Measurements from ENCODE around the gene PRKCB. TPM values are rescaled to one million over a fixed set of nuclear protein-coding genes. Genes with fewer than 3 reads are reported as not detected.

PRKCB gene
- total and polyA plus RNA-seq, 2 experiments from 2014 or later: 3.7 to 16.4 TPM

DNA sequence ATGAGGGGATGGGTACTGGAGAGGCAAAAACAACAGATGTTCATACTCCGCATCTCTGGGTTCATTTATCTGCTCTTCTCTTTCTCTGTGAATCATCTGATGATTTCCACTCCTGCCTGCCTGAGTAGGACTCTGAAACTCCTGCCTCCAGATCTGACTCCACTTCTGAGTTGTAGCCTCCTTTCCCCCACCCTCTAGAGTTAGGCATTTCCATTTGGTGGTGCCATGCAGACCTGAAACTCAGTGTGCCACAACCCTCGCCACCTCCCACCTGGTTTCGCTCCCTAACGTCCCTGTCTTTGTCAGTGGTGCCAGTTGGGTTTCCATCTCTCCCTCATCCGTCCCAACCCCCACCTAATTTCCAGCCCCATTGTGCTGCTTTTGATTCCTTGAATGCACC lies 126.2 kb downstream of the PRKCB start (continued):
- TF ChIP-seq ZNF462 (CRISPR knock-in tag; IDR thresholded peaks at IDR 0.05): no peak
- TF ChIP-seq ZNF331 (CRISPR knock-in tag; IDR thresholded peaks at IDR 0.05; ENCODE audit: low read depth): no peak
- TF ChIP-seq POLR2AphosphoS5 (IDR thresholded peaks at IDR 0.05; ENCODE audit: low read depth): no peak
- TF ChIP-seq EZH2 (IDR thresholded peaks at IDR 0.05; ENCODE audit: low read depth, unreplicated experiment): no peak
- TF ChIP-seq, protein P1, sequence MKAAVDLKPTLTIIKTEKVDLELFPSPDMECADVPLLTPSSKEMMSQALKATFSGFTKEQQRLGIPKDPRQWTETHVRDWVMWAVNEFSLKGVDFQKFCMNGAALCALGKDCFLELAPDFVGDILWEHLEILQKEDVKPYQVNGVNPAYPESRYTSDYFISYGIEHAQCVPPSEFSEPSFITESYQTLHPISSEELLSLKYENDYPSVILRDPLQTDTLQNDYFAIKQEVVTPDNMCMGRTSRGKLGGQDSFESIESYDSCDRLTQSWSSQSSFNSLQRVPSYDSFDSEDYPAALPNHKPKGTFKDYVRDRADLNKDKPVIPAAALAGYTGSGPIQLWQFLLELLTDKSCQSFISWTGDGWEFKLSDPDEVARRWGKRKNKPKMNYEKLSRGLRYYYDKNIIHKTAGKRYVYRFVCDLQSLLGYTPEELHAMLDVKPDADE (IDR thresholded peaks at IDR 0.05): no peak
- TF ChIP-seq CREB1 (CRISPR knock-in tag; IDR thresholded peaks at IDR 0.05; ENCODE audit: low read depth): no peak

- H3K9me3 Mint-ChIP-seq: no peaks in the 10 kb centered on the region
- H3K36me3 Mint-ChIP-seq (ENCODE audit: low read depth): no peaks in the 10 kb centered on the region
- Histone ChIP-seq H3K4me2 (no peak overlapping the region), H3K9me2 (ENCODE audit: insufficient read depth) (no peaks in the 10 kb centered on the region), H3F3A (replicated peaks; ENCODE audit: low read depth) (no peaks in the 10 kb centered on the region), H4K20me1 (replicated peaks; ENCODE audit: insufficient read depth) (no peaks in the 10 kb centered on the region), H3K4me1 (ENCODE audit: insufficient read depth) (peaks cover 14% of the 10 kb centered on the region; the same call in 1 of the 2 replicates), H3K79me2 (replicated peaks; ENCODE audit: insufficient read depth) (no peaks in the 10 kb centered on the region), H3K36me3 (ENCODE audit: insufficient read depth) (no peaks in the 10 kb centered on the region), H3K27ac (ENCODE audit: low read depth) (no peak overlapping the region), H3K4me3 (no peak overlapping the region), H2AFZ (no peak overlapping the region), H3K27me3 (ENCODE audit: insufficient read depth) (no peaks in the 10 kb centered on the region)
- DNase-seq (ENCODE audit: low spot score) (no peak), ATAC-seq (no peak)
- H3K27ac Mint-ChIP-seq: no peak overlapping the region
- TF ChIP-seq EZH2 (IDR thresholded peaks at IDR 0.05; ENCODE audit: low read depth, unreplicated experiment) (no peak), CREB1 (CRISPR knock-in tag; IDR thresholded peaks at IDR 0.05; ENCODE audit: low read depth) (no peak), NANOG (IDR thresholded peaks at IDR 0.05; ENCODE audit: borderline replicate concordance) (no peak)
- TF ChIP-seq, protein P2, sequence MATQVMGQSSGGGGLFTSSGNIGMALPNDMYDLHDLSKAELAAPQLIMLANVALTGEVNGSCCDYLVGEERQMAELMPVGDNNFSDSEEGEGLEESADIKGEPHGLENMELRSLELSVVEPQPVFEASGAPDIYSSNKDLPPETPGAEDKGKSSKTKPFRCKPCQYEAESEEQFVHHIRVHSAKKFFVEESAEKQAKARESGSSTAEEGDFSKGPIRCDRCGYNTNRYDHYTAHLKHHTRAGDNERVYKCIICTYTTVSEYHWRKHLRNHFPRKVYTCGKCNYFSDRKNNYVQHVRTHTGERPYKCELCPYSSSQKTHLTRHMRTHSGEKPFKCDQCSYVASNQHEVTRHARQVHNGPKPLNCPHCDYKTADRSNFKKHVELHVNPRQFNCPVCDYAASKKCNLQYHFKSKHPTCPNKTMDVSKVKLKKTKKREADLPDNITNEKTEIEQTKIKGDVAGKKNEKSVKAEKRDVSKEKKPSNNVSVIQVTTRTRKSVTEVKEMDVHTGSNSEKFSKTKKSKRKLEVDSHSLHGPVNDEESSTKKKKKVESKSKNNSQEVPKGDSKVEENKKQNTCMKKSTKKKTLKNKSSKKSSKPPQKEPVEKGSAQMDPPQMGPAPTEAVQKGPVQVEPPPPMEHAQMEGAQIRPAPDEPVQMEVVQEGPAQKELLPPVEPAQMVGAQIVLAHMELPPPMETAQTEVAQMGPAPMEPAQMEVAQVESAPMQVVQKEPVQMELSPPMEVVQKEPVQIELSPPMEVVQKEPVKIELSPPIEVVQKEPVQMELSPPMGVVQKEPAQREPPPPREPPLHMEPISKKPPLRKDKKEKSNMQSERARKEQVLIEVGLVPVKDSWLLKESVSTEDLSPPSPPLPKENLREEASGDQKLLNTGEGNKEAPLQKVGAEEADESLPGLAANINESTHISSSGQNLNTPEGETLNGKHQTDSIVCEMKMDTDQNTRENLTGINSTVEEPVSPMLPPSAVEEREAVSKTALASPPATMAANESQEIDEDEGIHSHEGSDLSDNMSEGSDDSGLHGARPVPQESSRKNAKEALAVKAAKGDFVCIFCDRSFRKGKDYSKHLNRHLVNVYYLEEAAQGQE (IDR thresholded peaks at IDR 0.05; ENCODE audit: unreplicated experiment): no peak
- H3K4me1 Mint-ChIP-seq: peaks cover 24% of the 10 kb centered on the region
- no peak overlapping the region for H3K4me3 Mint-ChIP-seq
- H3K27me3 Mint-ChIP-seq (ENCODE audit: insufficient read depth, low read depth, poor library complexity): peaks cover 5% of the 10 kb centered on the region
Observed at GRCh38 chr16:23964136-23964535, 128.4 kb downstream of the PRKCB start.
